Testis (tissue), 2 donors: ENCODE data around the gene PDE6A.

Source experiments
- CTCF ChIP-seq, 3 experiments: fragments of 450-650 bp in 2 of 3; fragments of 200-600 bp in 1 of 3; sonication (generic) in 1 of 3; IDR thresholded peaks; one replicate each; pipeline ENCODE4 v1.5.1; 2016 to 2019; ENCODE audit warnings: antibody characterized with exemption in 3 of 3, mild to moderate bottlenecking in 2 of 3, moderate library complexity in 1 of 3
- POLR2A ChIP-seq: fragments of 450-650 bp; IDR thresholded peaks from one replicate; pipeline ENCODE4 v1.6.1; 2017; ENCODE audit warnings: antibody characterized with exemption, mild to moderate bottlenecking, moderate library complexity

DNA sequence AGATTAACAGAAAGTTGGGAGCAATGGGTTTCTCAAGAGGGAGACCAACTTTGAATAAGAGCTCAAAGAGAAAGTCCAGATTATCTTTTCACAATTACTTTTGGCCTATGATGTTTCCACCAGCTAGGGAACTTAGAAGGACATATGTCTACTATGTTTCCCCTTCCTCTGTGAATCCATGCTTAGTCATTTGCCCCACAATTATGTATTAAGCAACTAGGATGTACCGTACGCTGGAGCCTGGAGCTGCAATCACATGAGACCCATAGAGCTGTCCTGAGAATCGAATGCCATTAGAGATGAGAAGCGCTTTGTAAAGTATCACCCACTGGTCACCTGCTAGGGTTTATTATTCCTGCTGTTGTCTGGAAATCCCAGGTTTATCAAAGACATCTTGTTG, 78.8 kb downstream of the PDE6A start:
- TF ChIP-seq CTCF (IDR thresholded peaks at IDR 0.05) (no peak), POLR2A (no peak)
